Measurements from ENCODE around the gene HIRA.
A peak's percentile ranks its signal among the peaks of the same experiment; 100 is the strongest.
"Not testable (repeated sequence)": the region's sequence is repeated elsewhere in the genome, so short reads cannot be mapped to it uniquely, and the experiment has no call there.

HIRA gene

DNA sequence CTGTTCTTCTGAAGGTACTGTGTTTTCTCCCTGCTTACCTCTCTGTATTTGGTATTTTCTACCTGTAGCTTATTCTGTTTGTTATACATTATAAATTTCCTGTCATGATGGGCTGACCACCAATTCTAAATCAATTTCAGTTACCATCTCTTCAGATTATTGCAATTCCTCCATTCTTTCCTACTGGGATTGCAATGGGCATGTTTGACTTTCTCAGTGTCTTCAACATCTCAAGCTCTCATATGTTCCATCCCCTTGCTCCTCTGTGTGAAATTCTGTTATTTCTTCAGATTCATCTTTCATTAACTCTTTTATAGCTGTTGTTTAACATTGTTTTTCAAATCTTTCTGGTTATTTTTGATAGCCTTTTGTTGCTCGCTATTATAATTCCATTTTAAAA lies 31.5 kb upstream of the HIRA start:
- no peak for DNase-seq (ENCODE audit: low read depth)

GRCh38 chr22:19461506-19461905 lies 30.0 kb upstream of the HIRA start:
- DNase-seq (ENCODE audit: low read depth): no peak

- peak; percentile 32 for DNase-seq (ENCODE audit: low read depth)
Observed at GRCh38 chr22:19460036-19460435, 28.5 kb upstream of the HIRA start.

DNA sequence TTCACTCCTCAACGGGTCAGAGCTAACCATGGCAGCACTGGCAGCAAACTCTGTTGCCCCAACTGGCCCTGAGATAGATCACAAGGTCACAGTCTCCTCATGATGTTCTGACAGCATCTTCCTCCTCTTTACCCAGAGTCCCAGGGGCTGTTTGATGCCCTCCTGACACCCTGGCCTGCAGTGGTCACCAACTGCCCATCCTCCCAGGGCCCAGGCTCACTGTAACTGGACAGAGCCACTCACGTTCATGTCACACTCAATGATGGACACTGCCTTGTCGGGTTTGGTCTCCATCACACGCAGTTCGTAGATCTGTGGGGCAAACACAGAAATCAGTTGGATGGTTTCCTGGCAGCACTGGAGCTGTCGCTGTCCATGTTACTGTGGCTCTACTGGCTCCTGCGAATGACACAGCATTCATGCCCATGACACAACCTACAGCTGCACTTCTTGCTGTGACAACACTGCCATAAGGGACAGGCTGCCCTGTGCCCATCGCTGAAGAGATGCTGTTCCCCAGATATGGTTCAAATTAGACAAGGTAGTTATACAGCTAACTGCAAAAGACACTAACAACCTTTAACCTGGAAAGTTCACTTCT lies 26.4 kb upstream of the HIRA start:
- no peak for DNase-seq (ENCODE audit: low read depth)

DNA sequence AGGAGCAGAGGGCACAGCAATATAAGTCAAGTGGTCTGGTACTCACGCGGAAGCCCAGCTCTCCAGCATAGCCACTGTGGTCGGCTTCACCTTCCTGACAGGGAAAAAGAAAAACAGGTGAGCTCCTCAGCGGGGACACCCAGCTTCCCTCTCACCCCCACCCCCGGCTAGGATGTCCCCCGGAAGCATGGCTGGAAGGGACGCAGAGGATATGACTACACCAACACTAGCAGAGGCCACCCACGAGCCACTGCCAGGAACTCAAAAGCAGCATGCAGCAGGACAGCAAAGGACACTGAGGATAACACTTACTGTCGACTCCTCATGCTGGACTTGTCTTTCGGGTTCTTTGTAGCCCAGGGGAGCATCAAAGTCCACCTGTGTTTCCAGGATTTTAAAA lies 25.0 kb upstream of the HIRA start:
- no peak for DNase-seq (ENCODE audit: low read depth)

GRCh38 chr22:19455585-19456370 lies 24.2 kb upstream of the HIRA start:
- DNase-seq (ENCODE audit: low read depth): peak; percentile 31

- DNase-seq (ENCODE audit: low read depth): no peak
Observed at GRCh38 chr22:19455033-19455432, 23.5 kb upstream of the HIRA start.

- no peak for DNase-seq (ENCODE audit: low read depth)
Observed at GRCh38 chr22:19454156-19454555, 22.6 kb upstream of the HIRA start.

DNA sequence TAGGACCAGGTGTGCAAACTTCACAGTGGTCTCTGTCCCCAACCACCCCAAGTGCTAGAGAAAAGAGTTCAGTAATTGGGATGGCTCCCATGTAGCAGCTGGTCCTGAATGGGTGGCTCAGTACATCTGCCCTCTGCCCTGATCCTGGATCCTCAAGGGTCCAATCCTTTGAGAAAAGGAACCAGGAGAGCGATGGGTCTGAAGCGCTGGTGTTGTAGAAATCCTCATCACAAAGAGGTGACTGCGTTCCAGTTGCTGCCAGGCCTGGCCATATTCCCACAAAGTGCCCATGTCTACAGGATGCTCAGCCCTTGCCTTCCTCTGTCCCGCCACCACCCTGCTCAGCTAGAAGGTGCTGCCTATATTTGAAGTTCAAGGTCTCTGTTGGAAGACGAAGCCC lies 22.2 kb upstream of the HIRA start:
- DNase-seq (ENCODE audit: low read depth): no peak

GRCh38 chr22:19451570-19451969 lies 20.0 kb upstream of the HIRA start:
- DNase-seq (ENCODE audit: low read depth): no peak

GRCh38 chr22:19450363-19451175 lies 19.0 kb upstream of the HIRA start:
- DNase-seq (ENCODE audit: low read depth): no peak

DNA sequence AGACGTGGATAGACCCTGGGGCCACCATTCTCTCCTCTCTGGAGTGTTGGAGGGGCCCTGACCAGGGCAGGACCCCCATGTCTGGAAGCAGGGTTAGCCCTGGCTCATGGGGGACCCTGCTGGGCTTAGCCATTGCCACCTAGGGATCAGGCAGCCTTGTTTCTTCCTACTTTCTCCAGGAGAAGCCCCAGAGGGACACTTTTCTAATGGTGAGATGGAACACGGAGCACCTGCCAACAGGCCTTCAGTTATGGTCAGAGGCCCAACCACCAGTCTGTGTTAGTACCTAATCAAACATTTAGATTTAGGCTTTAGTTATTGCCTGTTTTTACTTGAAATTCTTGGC lies 17.9 kb upstream of the HIRA start:
- no peak for DNase-seq (ENCODE audit: low read depth)

- no peak for DNase-seq (ENCODE audit: low read depth)
Observed at GRCh38 chr22:19448739-19449421, 17.3 kb upstream of the HIRA start.

DNA sequence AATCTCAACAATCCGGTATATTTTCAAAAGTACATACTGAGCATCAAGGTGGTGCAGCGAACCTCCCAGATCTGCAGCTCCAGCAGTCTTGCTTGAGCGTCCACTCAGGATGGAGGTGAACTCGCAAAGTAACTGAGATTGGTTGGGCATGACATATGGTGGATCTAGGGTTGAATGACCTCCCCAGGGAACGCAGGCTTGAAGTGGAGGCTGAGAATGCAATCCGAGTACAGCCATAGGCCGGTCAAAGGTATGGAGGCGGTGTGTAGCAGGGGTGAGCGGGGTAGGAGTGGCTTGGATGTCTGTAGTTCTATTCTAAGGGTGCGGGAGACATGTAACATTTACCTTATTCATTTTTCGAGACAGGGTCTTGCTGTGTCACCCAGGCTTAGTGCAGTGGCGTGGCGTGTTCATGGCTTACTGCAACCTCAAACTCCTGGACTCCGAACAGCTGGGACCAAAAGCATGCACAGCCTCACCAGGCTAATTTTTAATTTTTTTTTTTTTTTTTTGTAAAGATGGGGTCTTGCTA lies 16.6 kb upstream of the HIRA start:
- DNase-seq (ENCODE audit: low read depth): peak; percentile 48

- DNase-seq (ENCODE audit: low read depth): peak; percentile 92
Observed at GRCh38 chr22:19447330-19448075, 16.0 kb upstream of the HIRA start, which contains the start of gene C22orf39. TSS of gene C22orf39 (minus strand) at chr22:19447711. CDS start at chr22:19447688, 23 bp downstream.

GRCh38 chr22:19446603-19447329 lies 15.2 kb upstream of the HIRA start:
- peak; percentile 19 for DNase-seq (ENCODE audit: low read depth)

DNA sequence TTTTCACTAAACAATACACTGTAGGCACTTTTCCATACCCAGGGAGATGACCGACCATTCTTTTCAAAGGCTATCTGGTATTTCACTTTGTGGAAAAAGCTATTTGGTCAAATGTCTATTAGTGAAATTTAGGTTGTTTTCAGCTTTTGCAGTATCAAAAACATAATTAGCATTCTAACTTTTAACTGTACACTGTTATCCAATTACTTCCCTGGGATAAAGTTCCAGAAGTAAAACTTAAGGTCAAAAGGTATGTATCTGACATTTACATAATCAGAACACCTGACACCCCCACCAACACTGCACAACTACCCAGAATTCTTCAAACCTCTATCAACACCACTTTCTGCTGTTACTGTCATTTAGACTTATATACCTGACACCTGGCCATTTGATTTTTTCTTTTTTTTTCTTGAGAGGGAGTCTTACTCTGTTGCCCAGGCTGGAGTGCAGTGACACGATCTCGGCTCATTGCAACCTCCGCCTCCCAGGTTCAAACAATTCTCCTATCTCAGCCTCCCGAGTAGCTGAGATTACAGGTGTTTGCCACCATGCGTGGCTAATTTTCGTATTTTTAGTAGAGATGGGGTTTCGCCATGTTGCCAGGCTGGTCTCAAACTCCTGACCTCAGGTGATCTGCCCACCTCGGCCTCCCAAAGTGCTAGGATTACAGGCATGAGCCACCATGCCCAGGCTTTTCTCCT lies 13.9 kb upstream of the HIRA start:
- not testable (repeated sequence) for DNase-seq (ENCODE audit: low read depth)

GRCh38 chr22:19443544-19444211 lies 12.1 kb upstream of the HIRA start:
- DNase-seq (ENCODE audit: low read depth): no peak

- no peak for DNase-seq (ENCODE audit: low read depth)
Observed at GRCh38 chr22:19442166-19442565, 10.6 kb upstream of the HIRA start.
